Activated naive CD8-positive, alpha-beta T cell treated with anti-CD3 and anti-CD28 coated beads, Interleukin-2, amount 50 U/mL, for 24 hours (primary cell): ENCODE measurements around the gene NPFF.

Experiments
- ATAC-seq: fragments of 150-1000 bp; cut with Tn5 transposase; one replicate; pipeline ENCODE4 v1.10.0; 2021
- DNase-seq: peaks from one replicate; pipeline ENCODE4 v3.0.0; 2021
- H3K27ac Mint-ChIP-seq: one replicate; pipeline ENCODE4 v1.8.0; 2021; ENCODE audit warnings: mild to moderate bottlenecking, mixed read lengths
- H3K27me3 Mint-ChIP-seq: one replicate; pipeline ENCODE4 v1.8.0; 2021; ENCODE audit warnings: mixed read lengths
- H3K36me3 Mint-ChIP-seq: one replicate; pipeline ENCODE4 v1.8.0; 2021; ENCODE audit warnings: low read depth, mixed read lengths
- H3K4me1 Mint-ChIP-seq: one replicate; pipeline ENCODE4 v1.8.0; 2021; ENCODE audit warnings: mixed read lengths
- H3K4me3 Mint-ChIP-seq: one replicate; pipeline ENCODE4 v1.8.0; 2021; ENCODE audit warnings: mild to moderate bottlenecking, moderate library complexity, mixed read lengths
- H3K9me3 Mint-ChIP-seq: one replicate; pipeline ENCODE4 v1.8.0; 2021; ENCODE audit warnings: mixed read lengths

The NPFF gene

GRCh38 chr12:53530061-53530460 lies 22.8 kb upstream of the NPFF start:
- Mint-ChIP-seq H3K27ac (no peak overlapping the region), H3K36me3 (peaks cover 35% of the 10 kb centered on the region), H3K4me3 (no peak overlapping the region), H3K4me1 (no peaks in the 10 kb centered on the region), H3K27me3 (no peaks in the 10 kb centered on the region), H3K9me3 (no peaks in the 10 kb centered on the region)
- no peak for DNase-seq
- ATAC-seq = no peak

GRCh38 chr12:53524476-53524875 lies 17.2 kb upstream of the NPFF start:
- peaks cover 22% of the 10 kb centered on the region for H3K36me3 Mint-ChIP-seq
- H3K27me3 Mint-ChIP-seq = no peaks in the 10 kb centered on the region
- DNase-seq (no peak), ATAC-seq (no peak)
- no peak overlapping the region for H3K4me3 Mint-ChIP-seq
- no peaks in the 10 kb centered on the region for H3K9me3 Mint-ChIP-seq
- H3K4me1 Mint-ChIP-seq = no peaks in the 10 kb centered on the region
- H3K27ac Mint-ChIP-seq = no peak overlapping the region

GRCh38 chr12:53523131-53523530 lies 15.8 kb upstream of the NPFF start:
- ATAC-seq = no peak
- H3K4me3 Mint-ChIP-seq = no peak overlapping the region
- H3K27ac Mint-ChIP-seq = no peak overlapping the region
- no peaks in the 10 kb centered on the region for H3K9me3 Mint-ChIP-seq
- H3K36me3 Mint-ChIP-seq = peaks cover 20% of the 10 kb centered on the region
- DNase-seq = no peak
- H3K4me1 Mint-ChIP-seq = no peaks in the 10 kb centered on the region
- H3K27me3 Mint-ChIP-seq = no peaks in the 10 kb centered on the region

GRCh38 chr12:53518381-53518780 lies 11.1 kb upstream of the NPFF start:
- Mint-ChIP-seq H3K36me3 (peaks cover 17% of the 10 kb centered on the region), H3K9me3 (no peaks in the 10 kb centered on the region), H3K4me3 (no peak overlapping the region), H3K4me1 (no peaks in the 10 kb centered on the region), H3K27ac (no peak overlapping the region), H3K27me3 (no peaks in the 10 kb centered on the region)
- ATAC-seq (no peak), DNase-seq (no peak)

GRCh38 chr12:53516758-53517455 lies 9.6 kb upstream of the NPFF start:
- H3K27ac Mint-ChIP-seq = no peak overlapping the region
- no peaks in the 10 kb centered on the region for H3K9me3 Mint-ChIP-seq
- H3K27me3 Mint-ChIP-seq = no peaks in the 10 kb centered on the region
- DNase-seq (no peak), ATAC-seq (no peak)
- H3K4me1 Mint-ChIP-seq = no peaks in the 10 kb centered on the region
- no peak overlapping the region for H3K4me3 Mint-ChIP-seq
- peaks cover 11% of the 10 kb centered on the region for H3K36me3 Mint-ChIP-seq

GRCh38 chr12:53515291-53515680 lies 8.0 kb upstream of the NPFF start:
- Mint-ChIP-seq H3K27ac (no peak overlapping the region), H3K27me3 (no peaks in the 10 kb centered on the region), H3K4me3 (no peak overlapping the region), H3K36me3 (peaks cover 5% of the 10 kb centered on the region), H3K4me1 (no peaks in the 10 kb centered on the region), H3K9me3 (no peaks in the 10 kb centered on the region)
- DNase-seq (no peak), ATAC-seq (no peak)

- no peaks in the 10 kb centered on the region for H3K9me3 Mint-ChIP-seq
- H3K27me3 Mint-ChIP-seq = no peaks in the 10 kb centered on the region
- H3K4me1 Mint-ChIP-seq = no peaks in the 10 kb centered on the region
- H3K27ac Mint-ChIP-seq = no peak overlapping the region
- H3K4me3 Mint-ChIP-seq = no peak overlapping the region
- DNase-seq (no peak), ATAC-seq (no peak)
- peaks cover 2% of the 10 kb centered on the region for H3K36me3 Mint-ChIP-seq
These were observed 7.5 kb upstream of the NPFF start for GRCh38 chr12:53514628-53515290.

- no peaks in the 10 kb centered on the region for H3K9me3 Mint-ChIP-seq
These were observed 6.6 kb upstream of the NPFF start for GRCh38 chr12:53513712-53514410.

GRCh38 chr12:53510181-53510812 lies 3.0 kb upstream of the NPFF start:
- Mint-ChIP-seq H3K4me1 (peaks cover 6% of the 10 kb centered on the region), H3K9me3 (no peaks in the 10 kb centered on the region), H3K4me3 (no peak overlapping the region), H3K27me3 (no peaks in the 10 kb centered on the region), H3K36me3 (peaks cover 4% of the 10 kb centered on the region), H3K27ac (no peak overlapping the region)
- ATAC-seq (no peak), DNase-seq (no peak)

More at GRCh38 chr12:53513712-53514410, 6.6 kb upstream of the NPFF start:
- no peaks in the 10 kb centered on the region for H3K4me1 Mint-ChIP-seq
- H3K27ac Mint-ChIP-seq = no peak overlapping the region
- ATAC-seq = no peak
- no peak for DNase-seq
- no peak overlapping the region for H3K4me3 Mint-ChIP-seq
- peaks cover 2% of the 10 kb centered on the region for H3K36me3 Mint-ChIP-seq
- H3K27me3 Mint-ChIP-seq = no peaks in the 10 kb centered on the region

GRCh38 chr12:53508534-53509170 lies 1.4 kb upstream of the NPFF start:
- Mint-ChIP-seq H3K9me3 (no peaks in the 10 kb centered on the region), H3K27ac (no peak overlapping the region), H3K27me3 (no peaks in the 10 kb centered on the region), H3K4me3 (no peak overlapping the region), H3K4me1 (peaks cover 6% of the 10 kb centered on the region), H3K36me3 (peaks cover 7% of the 10 kb centered on the region)
- ATAC-seq (peak; percentile 92), DNase-seq (peak; percentile 89)

GRCh38 chr12:53507603-53507885 lies 260 bp upstream of the NPFF start:
- Mint-ChIP-seq H3K4me1 (peaks cover 10% of the 10 kb centered on the region), H3K36me3 (peaks cover 7% of the 10 kb centered on the region), H3K4me3 (no peak overlapping the region), H3K27me3 (no peaks in the 10 kb centered on the region), H3K27ac (no peak overlapping the region), H3K9me3 (no peaks in the 10 kb centered on the region)
- ATAC-seq = no peak
- DNase-seq = no peak

GRCh38 chr12:53506450-53506785 lies 866 bp downstream of the NPFF start:
- Mint-ChIP-seq H3K27ac (no peak overlapping the region), H3K27me3 (no peaks in the 10 kb centered on the region), H3K36me3 (peaks cover 7% of the 10 kb centered on the region), H3K4me1 (peaks cover 16% of the 10 kb centered on the region), H3K9me3 (no peaks in the 10 kb centered on the region), H3K4me3 (no peak overlapping the region)
- no peak for DNase-seq
- ATAC-seq = no peak

- peaks cover 16% of the 10 kb centered on the region for H3K4me1 Mint-ChIP-seq
- peaks cover 7% of the 10 kb centered on the region for H3K36me3 Mint-ChIP-seq
- no peak for ATAC-seq
- H3K4me3 Mint-ChIP-seq = no peak overlapping the region
- no peak for DNase-seq
- H3K27me3 Mint-ChIP-seq = no peaks in the 10 kb centered on the region
- no peak overlapping the region for H3K27ac Mint-ChIP-seq
- H3K9me3 Mint-ChIP-seq = no peaks in the 10 kb centered on the region
These were observed 1.5 kb downstream of the NPFF start for GRCh38 chr12:53505555-53506449.

GRCh38 chr12:53505086-53505485 lies 2.2 kb downstream of the NPFF start:
- DNase-seq (no peak), ATAC-seq (no peak)
- H3K4me3 Mint-ChIP-seq = no peak overlapping the region
- peaks cover 1% of the 10 kb centered on the region for H3K27me3 Mint-ChIP-seq
- H3K36me3 Mint-ChIP-seq = peaks cover 7% of the 10 kb centered on the region
- no peaks in the 10 kb centered on the region for H3K9me3 Mint-ChIP-seq
- peaks cover 21% of the 10 kb centered on the region for H3K4me1 Mint-ChIP-seq
- H3K27ac Mint-ChIP-seq = no peak overlapping the region
